A549 (cell line): ENCODE results near the gene TOR2A. TPM values are rescaled to one million over a fixed set of nuclear protein-coding genes. Genes with fewer than 3 reads are reported as not detected.
A peak's percentile ranks its signal among the peaks of the same experiment; 100 is the strongest.

Experiments used
- ATAC-seq, 2 experiments: fragments of 200-7000 bp in 1 of 2; fragments of >200 bp in 1 of 2; cut with Nextera tagmentation in 1 of 2; cut with Tn5 transposase in 1 of 2; 3 replicates each; pipeline versions ENCODE4 v1.8.0 to v1.9.1; 2018 to 2020; ENCODE audit warnings: mild to moderate bottlenecking in 1 of 2, moderate library complexity in 1 of 2
- CTCF ChIA-PET: fragments of 300-600 bp; sonication (Branson Sonifier 250); formaldehyde crosslinking; extraction: SDS; loops from one replicate; lab custom pipeline; 2021; ENCODE audit warnings: antibody characterized with exemption, inconsistent platforms; lab: Yijun Ruan, JAX
- POLR2A ChIA-PET: fragments of 350-600 bp; formaldehyde crosslinking; extraction: SDS; loops from one replicate; lab custom pipeline; 2021; ENCODE audit warnings: antibody characterized with exemption, inconsistent platforms; lab: Yijun Ruan, JAX
- DNase-seq, 2 experiments: peaks; one replicate each; pipeline versions ENCODE4 v3.0.0 to v3.0.0-alpha.2; 2011 to 2016; ENCODE audit warnings: low read depth in 1 of 2, low spot score in 1 of 2
- FAIRE-seq: peaks from 2 replicates; lab custom pipeline; 2011; peaks lifted over from hg19 to GRCh38; lab: Jason Lieb, UNC
- H3K27ac ChIP-seq, 2 experiments: fragments of >200 bp; sonication (Bioruptor Twin); formaldehyde crosslinking; 3 replicates each; pipeline ENCODE4 v1.5.1; 2016 to 2017
- H3K4me1 ChIP-seq: fragments of >200 bp; sonication (Bioruptor Twin); formaldehyde crosslinking; 3 replicates; pipeline ENCODE4 v1.6.1; 2016
- H3K4me2 ChIP-seq: fragments of >200 bp; sonication (Bioruptor Twin); formaldehyde crosslinking; 3 replicates; pipeline ENCODE4 v1.6.1; 2016
- H3K4me3 ChIP-seq: fragments of >200 bp; sonication (Bioruptor Twin); formaldehyde crosslinking; 3 replicates; pipeline ENCODE4 v1.5.1; 2016
- H3K9me3 ChIP-seq: fragments of >200 bp; sonication (Bioruptor Twin); formaldehyde crosslinking; 3 replicates; pipeline ENCODE4 v1.6.1; 2016
- ATOH8 ChIP-seq: fragments of 250-450 bp; sonication (Bioruptor Pico); IDR thresholded peaks from 2 replicates; pipeline ENCODE4 v1.5.0; 2020; ENCODE audit warnings: low read depth, mild to moderate bottlenecking, moderate library complexity
- CEBPB ChIP-seq, 2 experiments: fragments of >200 bp in 1 of 2; sonication (Bioruptor Twin) in 1 of 2; formaldehyde crosslinking in 1 of 2; IDR thresholded peaks; 2 replicates each; pipeline ENCODE4 v1.6.1; 2012 to 2016
- EHF ChIP-seq: fragments of 250-450 bp; sonication (Bioruptor Pico); IDR thresholded peaks from 2 replicates; pipeline ENCODE4 v1.5.0; 2020; ENCODE audit warnings: mild to moderate bottlenecking
- ELK1 ChIP-seq: fragments of 150-350 bp; IDR thresholded peaks from 2 replicates; pipeline ENCODE4 v1.6.1; 2014; ENCODE audit warnings: low read depth, mild to moderate bottlenecking, low read length
- EP300 ChIP-seq, 2 experiments: fragments of >200 bp; sonication (Bioruptor Twin); formaldehyde crosslinking; IDR thresholded peaks; 2 replicates in 1 of 2; 3 replicates in 1 of 2; pipeline ENCODE4 v1.6.1; 2016 to 2017
- ESRRA ChIP-seq: fragments of 150-350 bp; IDR thresholded peaks from 2 replicates; pipeline ENCODE4 v1.6.1; 2014; ENCODE audit warnings: mild to moderate bottlenecking, low read length, borderline replicate concordance
- FOSL2 ChIP-seq, 2 experiments: fragments of 450-650 bp in 1 of 2; fragments of >200 bp in 1 of 2; sonication (Bioruptor Twin) in 1 of 2; formaldehyde crosslinking; IDR thresholded peaks; 2 replicates each; pipeline versions ENCODE4 v1.5.0 to v1.6.1; 2016 to 2020; ENCODE audit warnings: mild to moderate bottlenecking in 1 of 2, moderate library complexity in 1 of 2
- HDAC2 ChIP-seq: fragments of 200-600 bp; sonication (generic); IDR thresholded peaks from 2 replicates; pipeline ENCODE4 v1.6.1; 2016
- HEYL ChIP-seq: fragments of 250-450 bp; sonication (Bioruptor Pico); IDR thresholded peaks from 2 replicates; pipeline ENCODE4 v1.8.0; 2021; ENCODE audit warnings: mild to moderate bottlenecking, moderate library complexity
- HMGXB4 ChIP-seq: fragments of 250-450 bp; sonication (Bioruptor Pico); IDR thresholded peaks from 2 replicates; pipeline ENCODE4 v1.5.0; 2021; ENCODE audit warnings: mild to moderate bottlenecking, moderate library complexity, borderline replicate concordance
- HOXA7 ChIP-seq: fragments of 250-450 bp; sonication (Bioruptor Pico); IDR thresholded peaks from 2 replicates; pipeline ENCODE4 v1.5.0; 2020; ENCODE audit warnings: mild to moderate bottlenecking, moderate library complexity
- HOXB13 ChIP-seq: fragments of 250-450 bp; sonication (Bioruptor Pico); IDR thresholded peaks from 2 replicates; pipeline ENCODE4 v1.5.0; 2020; ENCODE audit warnings: low read depth, mild to moderate bottlenecking, moderate library complexity
- JUN ChIP-seq, 2 experiments: fragments of >200 bp; sonication (Bioruptor Twin); formaldehyde crosslinking; IDR thresholded peaks; 2 replicates in 1 of 2; 3 replicates in 1 of 2; pipeline ENCODE4 v1.6.1; 2016 to 2017
- KDM1A ChIP-seq: fragments of 200-600 bp; sonication (generic); IDR thresholded peaks from 2 replicates; pipeline ENCODE4 v1.6.1; 2016; ENCODE audit warnings: low read depth, mild to moderate bottlenecking
- KDM5A ChIP-seq: fragments of 200-600 bp; sonication (generic); IDR thresholded peaks from 2 replicates; pipeline ENCODE4 v1.6.1; 2016; ENCODE audit warnings: antibody characterized with exemption, mild to moderate bottlenecking
- MAFK ChIP-seq: fragments of 450-650 bp; IDR thresholded peaks from 2 replicates; pipeline ENCODE4 v1.6.1; 2014; ENCODE audit not compliant: partially characterized antibody
- MYC ChIP-seq: IDR thresholded peaks from 2 replicates; pipeline ENCODE4 v1.6.1; 2012; ENCODE audit warnings: mild to moderate bottlenecking, inconsistent platforms, low read length, improper control_type of control experiment, borderline replicate concordance
- PHF8 ChIP-seq: fragments of 200-600 bp; sonication (generic); IDR thresholded peaks from 2 replicates; pipeline ENCODE4 v1.6.1; 2016; ENCODE audit warnings: low read depth, mild to moderate bottlenecking, antibody characterized with exemption, moderate library complexity, borderline replicate concordance
- RARB ChIP-seq: fragments of 250-450 bp; sonication (Bioruptor Pico); IDR thresholded peaks from 2 replicates; pipeline ENCODE4 v1.8.0; 2021; ENCODE audit warnings: mild to moderate bottlenecking, moderate library complexity
- RFX5 ChIP-seq: fragments of 450-650 bp; IDR thresholded peaks from 2 replicates; pipeline ENCODE4 v1.7.1; 2014; ENCODE audit warnings: antibody characterized with exemption, mild to moderate bottlenecking, moderate library complexity
- RNF2 ChIP-seq: fragments of 200-600 bp; sonication (generic); IDR thresholded peaks from 2 replicates; pipeline ENCODE4 v1.6.1; 2016; ENCODE audit warnings: low read depth, mild to moderate bottlenecking, antibody characterized with exemption, moderate library complexity, borderline replicate concordance
- SMC3 ChIP-seq: fragments of >200 bp; sonication (Bioruptor Twin); formaldehyde crosslinking; IDR thresholded peaks from 3 replicates; pipeline ENCODE4 v1.6.1; 2018; ENCODE audit warnings: inconsistent platforms
- SREBF2 ChIP-seq: fragments of 450-650 bp; IDR thresholded peaks from 2 replicates; pipeline ENCODE4 v1.6.1; 2014; ENCODE audit warnings: mild to moderate bottlenecking, moderate library complexity
- TP53 ChIP-seq: fragments of 250-450 bp; sonication (Bioruptor Pico); IDR thresholded peaks from 2 replicates; pipeline ENCODE4 v1.5.0; 2021; ENCODE audit warnings: mild to moderate bottlenecking, moderate library complexity
- ZC3H11A ChIP-seq: fragments of 450-650 bp; IDR thresholded peaks from 2 replicates; pipeline ENCODE4 v1.6.1; 2014; ENCODE audit warnings: antibody characterized with exemption, mild to moderate bottlenecking
- WGBS: methylation state at CpG from one replicate; pipeline ENCODE4 v1.1.6; 2017; ENCODE audit errors: missing lambda C conversion rate; 5-methylcytosine and 5-hydroxymethylcytosine counted together
- polyA plus RNA-seq, 4 experiments: library from polyadenylated mRNA; depleted of rRNA in 3 of 4; stranded (reverse); fragments of >200 nt; fragmentation: RNase III in 1 of 4; extraction: RNeasy Plus Mini Kit Qiagen cat#74134 plus additional on column Dnase treatment in 1 of 4; gene quantifications; 2 replicates in 3 of 4; 3 replicates in 1 of 4; pipeline ENCODE4 v1.2.3, GENCODE V29; 2011 to 2017

The TOR2A gene
- polyA plus RNA-seq, 2 of the 4 experiments (the other 2 are of a cell fraction): 4.9 to 9.6 TPM

- peak; percentile 77; the same call in 1 of the 2 replicates for TF ChIP-seq TP53
- TF ChIP-seq ATOH8 (CRISPR knock-in tag): peak; percentile 87
Measured at GRCh38 chr9:127698985-127699670, 36.0 kb downstream of the TOR2A start (continued).

- FAIRE-seq: no peak
- ChIA-PET POLR2A (no interaction called here), CTCF (interaction anchor here (1.1 to 1.9 kb wide), 2 partner anchors 16 to 37 kb away, joined by 4 to 8 read pairs; partner anchors contain the start of gene TOR2A)
- Histone ChIP-seq H3K4me2 (no peak overlapping the region; the same call in 2 of the 3 replicates), H3K4me3 (no peak overlapping the region), H3K9me3 (no peaks in the 10 kb centered on the region), H3K4me1 (0 out of 3 replicates have a peak, but pooled peaks cover 3% of the 10 kb centered on the region), H3K27ac (peak overlapping the region in 1 of 2 experiments; percentile 94; a peak in 4 of 6 replicates)
- ATAC-seq: no peak
- no peak for DNase-seq
- 94% methylated on average over 5 of the region's 5 CpGs for whole genome bisulfite sequencing
- no peak for TF ChIP-seq SMC3
- no peak for TF ChIP-seq KDM5A
- TF ChIP-seq KDM1A: no peak
- TF ChIP-seq ESRRA: no peak
- TF ChIP-seq PHF8: no peak
- no peak for TF ChIP-seq HMGXB4
- TF ChIP-seq HOXB13 (CRISPR knock-in tag): no peak
- TF ChIP-seq HDAC2: no peak
- no peak for TF ChIP-seq CEBPB (IDR thresholded peaks at IDR 0.05)
- TF ChIP-seq EHF (CRISPR knock-in tag): no peak
- TF ChIP-seq MYC: no peak
- no peak for TF ChIP-seq FOSL2 (IDR thresholded peaks at IDR 0.05)
- TF ChIP-seq FOSL2 (CRISPR knock-in tag; IDR thresholded peaks at IDR 0.05): no peak
- no peak for TF ChIP-seq MAFK
- TF ChIP-seq SREBF2: no peak
- no peak for TF ChIP-seq RNF2
- no peak for TF ChIP-seq HOXA7 (CRISPR knock-in tag)
- TF ChIP-seq RARB (CRISPR knock-in tag): no peak
- no peak for TF ChIP-seq HEYL (CRISPR knock-in tag)
- TF ChIP-seq ELK1: no peak
Measured at GRCh38 chr9:127698386-127698785, 36.7 kb downstream of the TOR2A start.

GRCh38 chr9:127697575-127697974, 37.5 kb downstream of the TOR2A start:
- CTCF ChIA-PET: interaction anchor here (0.8 to 1.1 kb wide), 3 partner anchors 12 to 224 kb away, joined by 3 to 4 read pairs (median 3); no protein-coding TSS in a partner anchor

More at GRCh38 chr9:127697575-127697974, 37.5 kb downstream of the TOR2A start:
- POLR2A ChIA-PET: no interaction called here
- DNase-seq: no peak
- Histone ChIP-seq H3K4me1 (0 out of 3 replicates have a peak, but pooled peaks cover 3% of the 10 kb centered on the region), H3K4me3 (no peak overlapping the region), H3K4me2 (no peak overlapping the region), H3K27ac (no peak overlapping the region), H3K9me3 (no peaks in the 10 kb centered on the region)
- TF ChIP-seq ESRRA: no peak
- no peak for TF ChIP-seq JUN (IDR thresholded peaks at IDR 0.05)
- no peak for TF ChIP-seq RFX5
- no peak for TF ChIP-seq ZC3H11A
- TF ChIP-seq EP300 (IDR thresholded peaks at IDR 0.05): no peak
- ATAC-seq: no peak
- 92% methylated on average over 5 of the region's 5 CpGs for WGBS
- no peak for FAIRE-seq
